HG02588 (cell line): ENCODE results near the gene FRMD4A.

ENCODE experiments used
- ATAC-seq: cut with Tn5 transposase; IDR thresholded peaks from one replicate; pipeline ENCODE4 v1.9.1; 2021; ENCODE audit warnings: mild to moderate bottlenecking, moderate library complexity; ENCODE audit not compliant: unreplicated experiment

FRMD4A gene

GRCh38 chr10:14345262-14345661 is 14.5 kb upstream of the FRMD4A start:
- ATAC-seq: no peak

GRCh38 chr10:14340051-14340744 is 9.5 kb upstream of the FRMD4A start:
- ATAC-seq: no peak

- ATAC-seq: no peak
Measured at GRCh38 chr10:14336736-14337135, 6.0 kb upstream of the FRMD4A start.

GRCh38 chr10:14334771-14335170 is 4.0 kb upstream of the FRMD4A start:
- ATAC-seq: no peak

GRCh38 chr10:14333606-14334005 is 2.9 kb upstream of the FRMD4A start:
- ATAC-seq: no peak

- ATAC-seq: no peak
Measured at GRCh38 chr10:14332903-14333302, 2.2 kb upstream of the FRMD4A start.

- ATAC-seq: no peak
Measured at GRCh38 chr10:14329746-14330173, 964 bp downstream of the FRMD4A start.

- no peak for ATAC-seq
Measured at GRCh38 chr10:14328881-14329672, 1.6 kb downstream of the FRMD4A start.

- no peak for ATAC-seq
Measured at GRCh38 chr10:14327527-14327926, 3.2 kb downstream of the FRMD4A start.

GRCh38 chr10:14326581-14326980 is 4.1 kb downstream of the FRMD4A start:
- ATAC-seq: no peak

GRCh38 chr10:14325325-14325955 is 5.3 kb downstream of the FRMD4A start:
- ATAC-seq: no peak

- ATAC-seq: no peak
Measured at GRCh38 chr10:14322526-14323188, 8.1 kb downstream of the FRMD4A start.

GRCh38 chr10:14318007-14318406 is 12.7 kb downstream of the FRMD4A start:
- no peak for ATAC-seq

- ATAC-seq: no peak
Measured at GRCh38 chr10:14312014-14312413, 18.7 kb downstream of the FRMD4A start.

- no peak for ATAC-seq
Measured at GRCh38 chr10:14311206-14311957, 19.3 kb downstream of the FRMD4A start.

GRCh38 chr10:14309593-14309992 is 21.1 kb downstream of the FRMD4A start:
- no peak for ATAC-seq

GRCh38 chr10:14306190-14306589 is 24.5 kb downstream of the FRMD4A start:
- no peak for ATAC-seq

GRCh38 chr10:14304046-14304445 is 26.7 kb downstream of the FRMD4A start:
- no peak for ATAC-seq

- ATAC-seq: no peak
Measured at GRCh38 chr10:14302035-14302434, 28.7 kb downstream of the FRMD4A start.

GRCh38 chr10:14299556-14299955 is 31.2 kb downstream of the FRMD4A start:
- no peak for ATAC-seq
